ENCODE results near the gene SDK2.

DNA sequence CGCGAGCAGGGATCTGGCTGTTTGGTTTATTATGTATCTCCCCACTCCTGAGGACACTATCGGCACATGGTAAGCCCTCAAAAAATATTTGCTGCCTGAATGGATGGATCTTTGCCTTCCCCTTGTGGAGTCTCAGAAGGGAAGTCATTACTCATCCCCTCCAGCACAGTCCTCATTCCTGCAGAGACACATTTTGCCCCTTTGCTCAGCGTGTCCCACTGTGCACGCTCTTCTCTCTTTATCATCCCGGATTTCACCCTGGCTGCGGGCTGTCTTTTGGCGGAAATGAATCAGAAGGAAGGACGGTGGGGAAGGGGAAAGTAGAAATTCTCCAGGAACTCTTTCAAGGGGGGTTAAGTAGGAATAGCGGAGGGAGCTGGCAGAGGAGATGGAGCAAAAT is 207.3 kb downstream of the SDK2 start:
- no peak for TF ChIP-seq USF2 (IDR thresholded peaks at IDR 0.05; ENCODE audit: low read depth, low read length)
- TF ChIP-seq, protein P1, sequence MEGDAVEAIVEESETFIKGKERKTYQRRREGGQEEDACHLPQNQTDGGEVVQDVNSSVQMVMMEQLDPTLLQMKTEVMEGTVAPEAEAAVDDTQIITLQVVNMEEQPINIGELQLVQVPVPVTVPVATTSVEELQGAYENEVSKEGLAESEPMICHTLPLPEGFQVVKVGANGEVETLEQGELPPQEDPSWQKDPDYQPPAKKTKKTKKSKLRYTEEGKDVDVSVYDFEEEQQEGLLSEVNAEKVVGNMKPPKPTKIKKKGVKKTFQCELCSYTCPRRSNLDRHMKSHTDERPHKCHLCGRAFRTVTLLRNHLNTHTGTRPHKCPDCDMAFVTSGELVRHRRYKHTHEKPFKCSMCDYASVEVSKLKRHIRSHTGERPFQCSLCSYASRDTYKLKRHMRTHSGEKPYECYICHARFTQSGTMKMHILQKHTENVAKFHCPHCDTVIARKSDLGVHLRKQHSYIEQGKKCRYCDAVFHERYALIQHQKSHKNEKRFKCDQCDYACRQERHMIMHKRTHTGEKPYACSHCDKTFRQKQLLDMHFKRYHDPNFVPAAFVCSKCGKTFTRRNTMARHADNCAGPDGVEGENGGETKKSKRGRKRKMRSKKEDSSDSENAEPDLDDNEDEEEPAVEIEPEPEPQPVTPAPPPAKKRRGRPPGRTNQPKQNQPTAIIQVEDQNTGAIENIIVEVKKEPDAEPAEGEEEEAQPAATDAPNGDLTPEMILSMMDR (conservative IDR thresholded peaks at IDR 0.05; ENCODE audit: low read depth, low read length), result no peak
- TF ChIP-seq POLR2A (IDR thresholded peaks at IDR 0.05; ENCODE audit: low read depth, low read length), result no peak
- TF ChIP-seq RAD21 (IDR thresholded peaks at IDR 0.05; ENCODE audit: low read length), result no peak
- no peak for TF ChIP-seq MAZ (IDR thresholded peaks at IDR 0.05; ENCODE audit: borderline replicate concordance, low read depth, low read length)
- no peak for TF ChIP-seq SMC3 (IDR thresholded peaks at IDR 0.05; ENCODE audit: low read depth, low read length)
- no peak for TF ChIP-seq ELK1 (IDR thresholded peaks at IDR 0.05; ENCODE audit: borderline replicate concordance, low read depth, low read length)
- TF ChIP-seq RFX5 (IDR thresholded peaks at IDR 0.05; ENCODE audit: low read depth, low read length), result no peak
